HEK293 (cell line): ENCODE data around the gene PRMT5.

Source experiments
- BCL11A ChIP-seq: fragments of 450-650 bp; formaldehyde crosslinking; IDR thresholded peaks from 2 replicates; pipeline ENCODE4 v1.5.1; 2016; ENCODE audit warnings: low read depth, missing biosample characterization, missing genetic modification characterization
- CTCF ChIP-seq: fragments of 450-650 bp; formaldehyde crosslinking; IDR thresholded peaks from 2 replicates; pipeline ENCODE4 v1.5.1; 2016; ENCODE audit warnings: missing biosample characterization, missing genetic modification characterization
- KLF9 ChIP-seq: fragments of 450-650 bp; formaldehyde crosslinking; IDR thresholded peaks from 2 replicates; pipeline ENCODE4 v1.5.1; 2016; ENCODE audit warnings: missing biosample characterization, missing genetic modification characterization, low read depth
- REPIN1 ChIP-seq: fragments of 450-650 bp; formaldehyde crosslinking; IDR thresholded peaks from 2 replicates; pipeline ENCODE4 v1.5.1; 2017; ENCODE audit warnings: missing biosample characterization, missing genetic modification characterization, low read depth
- SP2 ChIP-seq: fragments of 450-650 bp; formaldehyde crosslinking; IDR thresholded peaks from 2 replicates; pipeline ENCODE4 v1.5.1; 2016; ENCODE audit warnings: missing biosample characterization, missing genetic modification characterization
- ZBTB7A ChIP-seq: fragments of 450-650 bp; formaldehyde crosslinking; IDR thresholded peaks from 2 replicates; pipeline ENCODE4 v1.5.1; 2016; ENCODE audit warnings: low read depth, missing biosample characterization, missing genetic modification characterization
- ZNF169 ChIP-seq: fragments of 450-650 bp; formaldehyde crosslinking; IDR thresholded peaks from 2 replicates; pipeline ENCODE4 v1.5.1; 2016; ENCODE audit warnings: missing biosample characterization, missing genetic modification characterization
- ZNF639 ChIP-seq: fragments of 450-650 bp; formaldehyde crosslinking; IDR thresholded peaks from 2 replicates; pipeline ENCODE4 v1.5.1; 2016; ENCODE audit warnings: missing biosample characterization, missing genetic modification characterization

GRCh38 chr14:22972313-22972930 lies 43.2 kb upstream of the PRMT5 start:
- TF ChIP-seq KLF9: no peak
- no peak for TF ChIP-seq BCL11A (tag by site-specific recombination)
- TF ChIP-seq SP2: no peak
- no peak for TF ChIP-seq ZNF639 (tag by site-specific recombination)
- TF ChIP-seq ZBTB7A (tag by site-specific recombination): no peak
- TF ChIP-seq CTCF (tag by site-specific recombination): no peak
- TF ChIP-seq ZNF169 (tag by site-specific recombination): no peak
- no peak for TF ChIP-seq REPIN1 (tag by site-specific recombination)
